LNCAP (cell line): ENCODE measurements around the gene DNAJC6.

ENCODE experiments used
- CTCF ChIP-seq: fragments of 450-650 bp; IDR thresholded peaks from 2 replicates; pipeline ENCODE4 v1.5.1; 2017; ENCODE audit warnings: mild to moderate bottlenecking

Gene DNAJC6

DNA sequence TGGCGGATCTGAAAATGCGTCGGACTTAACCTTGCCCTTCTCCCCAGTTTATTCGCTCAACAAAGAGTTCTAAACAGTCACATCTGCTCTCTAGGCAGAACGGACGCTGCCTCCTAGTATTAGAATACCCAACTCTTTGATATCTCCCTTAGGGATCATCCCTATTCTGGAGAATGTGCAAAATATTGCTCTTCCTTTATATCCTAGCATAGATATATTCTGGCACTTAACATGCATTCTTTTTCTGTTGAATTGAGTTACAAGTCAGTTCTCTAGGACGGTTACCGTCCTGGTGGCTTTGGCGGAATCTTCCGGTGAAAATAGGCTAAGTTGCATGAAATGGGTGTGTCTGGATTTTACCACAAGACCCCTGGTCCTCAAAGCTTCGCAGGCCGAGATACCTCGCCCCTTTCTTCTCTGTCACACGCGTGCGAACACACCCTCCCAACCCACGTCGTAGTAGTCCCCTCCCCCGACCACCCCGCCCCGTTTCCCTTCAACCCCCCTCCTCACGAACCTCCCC lies 501 bp upstream of the DNAJC6 start:
- TF ChIP-seq CTCF = no peak

GRCh38 chr1:65310078-65310587 lies 790 bp downstream of the DNAJC6 start:
- TF ChIP-seq CTCF = no peak

GRCh38 chr1:65311760-65312159 lies 2.4 kb downstream of the DNAJC6 start:
- no peak for TF ChIP-seq CTCF

DNA sequence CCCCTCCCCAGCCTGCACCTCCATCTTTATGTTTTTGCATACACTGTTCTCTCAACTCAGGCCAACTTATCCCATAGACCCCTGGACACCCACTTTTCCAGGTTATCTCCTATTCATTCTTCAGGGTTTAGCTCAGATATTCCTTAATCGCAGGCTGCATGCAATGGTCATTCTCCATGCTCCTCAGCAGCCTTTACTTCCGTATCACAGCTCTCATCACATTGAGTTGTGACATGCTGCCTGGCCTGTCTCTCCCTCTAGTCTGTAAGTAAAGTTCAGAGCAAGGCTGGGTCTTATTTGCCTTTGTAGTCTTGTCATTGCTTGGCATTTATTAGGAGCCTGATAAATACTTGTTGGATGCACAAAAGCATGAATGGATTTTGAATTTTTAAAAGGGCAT lies 6.9 kb downstream of the DNAJC6 start:
- no peak for TF ChIP-seq CTCF

GRCh38 chr1:65317866-65318653 lies 8.7 kb downstream of the DNAJC6 start:
- TF ChIP-seq CTCF = no peak

DNA sequence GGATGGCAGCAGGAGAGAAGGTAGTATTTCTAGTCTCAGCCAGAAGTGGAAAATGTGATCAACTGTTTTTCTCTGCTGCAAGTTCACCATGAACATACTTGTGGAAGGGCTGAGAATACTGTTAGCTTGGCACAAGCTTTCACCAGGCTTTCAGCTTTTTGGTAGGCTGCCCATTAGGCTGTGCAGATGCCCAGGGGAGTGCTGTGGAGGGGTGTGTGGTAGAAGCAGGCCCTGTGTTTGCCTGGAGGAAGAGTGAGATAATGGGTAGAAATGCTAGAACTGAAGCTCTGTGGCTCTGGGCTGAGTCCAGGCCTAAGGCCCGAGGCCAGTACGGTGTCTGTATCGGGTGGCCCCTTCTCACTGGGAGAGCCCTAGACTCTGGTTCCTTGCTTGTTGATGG lies 9.8 kb downstream of the DNAJC6 start:
- TF ChIP-seq CTCF = no peak

- TF ChIP-seq CTCF = no peak
Observed at GRCh38 chr1:65319754-65320153, 10.4 kb downstream of the DNAJC6 start.
